ENCODE data around the gene HOXB3. TPM values are rescaled to one million over a fixed set of nuclear protein-coding genes. Genes with fewer than 3 reads are reported as not detected.

Gene HOXB3
- total RNA-seq, 2 donors from 2014 or later = 26.8 to 33.3 TPM

- Histone ChIP-seq H3K4me1 (ENCODE audit: control insufficient read depth in 1 of 2, low read depth in 2 of 2) (no peaks in the 10 kb centered on the region), H3K27ac (no peak overlapping the region), H3K4me3 (no peak overlapping the region), H3K9me3 (no peaks in the 10 kb centered on the region), H3K27me3 (replicated peaks; ENCODE audit: insufficient read depth) (no peaks in the 10 kb centered on the region), H3K36me3 (no peaks in the 10 kb centered on the region)
- ATAC-seq (ENCODE audit: insufficient number of reproducible peaks, low FRiP score, low read depth) = no peak
- no peak for DNase-seq (ENCODE audit: low spot score)
- no peak for TF ChIP-seq CTCF (IDR thresholded peaks at IDR 0.05)
These were observed 57.8 kb downstream of the HOXB3 start for GRCh38 chr17:48532261-48532660.

- Histone ChIP-seq H3K27ac (no peak within 1 kb of the TSS), H3K4me1 (ENCODE audit: control insufficient read depth in 1 of 2, low read depth in 2 of 2) (no peaks in the 10 kb centered on the region), H3K4me3 (no peak within 1 kb of the TSS), H3K36me3 (no peaks in the 10 kb centered on the region), H3K9me3 (no peaks in the 10 kb centered on the region), H3K27me3 (replicated peaks; ENCODE audit: insufficient read depth) (no peaks in the 10 kb centered on the region)
- no peak for ATAC-seq (ENCODE audit: insufficient number of reproducible peaks, low FRiP score, low read depth)
- no peak for TF ChIP-seq CTCF (IDR thresholded peaks at IDR 0.05)
- no peak for DNase-seq (ENCODE audit: low spot score)
These were observed 59.2 kb downstream of the HOXB3 start, which contains the start of gene HOXB1 for GRCh38 chr17:48530887-48531272. Gene HOXB1 (minus strand): TSS chr17:48531011. CDS start chr17:48530904, 107 bp downstream.

DNA sequence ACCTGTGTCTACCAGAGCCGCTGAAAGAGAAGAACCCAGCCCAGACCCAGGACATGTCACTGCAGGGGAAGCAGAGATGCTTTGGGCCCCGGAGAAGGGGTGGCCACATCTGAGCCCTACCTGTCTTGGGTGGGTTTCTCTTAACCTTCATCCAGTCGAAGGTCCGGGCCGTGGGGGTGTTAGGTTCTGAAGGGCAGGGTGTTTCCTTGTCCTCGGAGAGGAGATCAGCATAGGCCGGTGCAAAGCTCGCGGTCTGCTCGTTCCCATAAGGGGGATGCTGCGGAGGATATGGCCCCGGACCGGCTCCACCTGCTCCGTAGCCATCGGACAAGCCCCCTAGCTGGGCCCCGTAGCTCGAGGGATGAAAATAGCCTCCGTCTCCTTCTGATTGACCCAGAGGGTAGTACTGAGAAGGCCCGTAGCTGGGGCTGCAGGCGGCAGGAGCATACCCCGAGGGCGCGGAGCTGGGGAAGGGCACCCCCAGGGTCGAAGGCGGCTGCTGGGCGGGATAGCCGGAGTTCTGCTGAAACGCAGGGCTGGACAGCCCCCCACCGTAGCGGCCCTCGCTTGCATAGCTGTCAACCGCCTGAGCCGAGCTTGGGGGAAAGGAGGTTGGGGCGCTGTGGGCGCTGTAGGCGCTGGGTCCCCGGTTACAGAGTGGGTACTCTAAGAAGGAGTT, 59.7 kb downstream of the HOXB3 start:
- no peak overlapping the region for H3K27ac ChIP-seq
- ATAC-seq (ENCODE audit: insufficient number of reproducible peaks, low FRiP score, low read depth) (no peak), DNase-seq (ENCODE audit: low spot score) (no peak)
- H3K9me3 ChIP-seq = no peaks in the 10 kb centered on the region
- H3K36me3 ChIP-seq = no peaks in the 10 kb centered on the region
- no peaks in the 10 kb centered on the region for H3K27me3 ChIP-seq (replicated peaks; ENCODE audit: insufficient read depth)
- no peak for TF ChIP-seq CTCF (IDR thresholded peaks at IDR 0.05)
- H3K4me3 ChIP-seq = no peak overlapping the region
- no peaks in the 10 kb centered on the region for H3K4me1 ChIP-seq (ENCODE audit: control insufficient read depth in 1 of 2, low read depth in 2 of 2)

GRCh38 chr17:48529683-48530009, 60.4 kb downstream of the HOXB3 start:
- no peak for TF ChIP-seq CTCF (IDR thresholded peaks at IDR 0.05)
- H3K36me3 ChIP-seq = no peaks in the 10 kb centered on the region
- DNase-seq (ENCODE audit: low spot score) (no peak), ATAC-seq (ENCODE audit: insufficient number of reproducible peaks, low FRiP score, low read depth) (no peak)
- no peak overlapping the region for H3K27ac ChIP-seq
- no peaks in the 10 kb centered on the region for H3K9me3 ChIP-seq
- no peak overlapping the region for H3K4me3 ChIP-seq
- H3K4me1 ChIP-seq (ENCODE audit: control insufficient read depth in 1 of 2, low read depth in 2 of 2) = no peaks in the 10 kb centered on the region
- H3K27me3 ChIP-seq (replicated peaks; ENCODE audit: insufficient read depth) = no peaks in the 10 kb centered on the region

GRCh38 chr17:48528936-48529682, 60.9 kb downstream of the HOXB3 start:
- DNase-seq (ENCODE audit: low spot score) (no peak), ATAC-seq (ENCODE audit: insufficient number of reproducible peaks, low FRiP score, low read depth) (no peak)
- no peaks in the 10 kb centered on the region for H3K9me3 ChIP-seq
- no peaks in the 10 kb centered on the region for H3K4me1 ChIP-seq (ENCODE audit: control insufficient read depth in 1 of 2, low read depth in 2 of 2)
- no peak overlapping the region for H3K27ac ChIP-seq
- H3K4me3 ChIP-seq = no peak overlapping the region
- no peaks in the 10 kb centered on the region for H3K27me3 ChIP-seq (replicated peaks; ENCODE audit: insufficient read depth)
- no peak for TF ChIP-seq CTCF (IDR thresholded peaks at IDR 0.05)
- H3K36me3 ChIP-seq = no peaks in the 10 kb centered on the region

Data from thoracic aorta (tissue), 2 donors.